Endothelial cell of umbilical vein (primary cell): ENCODE results near the gene GEMIN4.

Experiments
- EZH2 ChIP-seq: IDR thresholded peaks from 2 replicates; pipeline ENCODE4 v1.6.1; 2012; ENCODE audit warnings: borderline replicate concordance, low read depth, mild to moderate bottlenecking, moderate library complexity, low read length, inconsistent platforms; ENCODE audit not compliant: severe bottlenecking
- POLR2A ChIP-seq: IDR thresholded peaks from 2 replicates; pipeline ENCODE4 v1.6.1; 2012; ENCODE audit warnings: low read depth, mild to moderate bottlenecking, control low read depth, low read length
- POLR2AphosphoS5 ChIP-seq: IDR thresholded peaks from 2 replicates; pipeline ENCODE4 v1.6.1; 2012; ENCODE audit warnings: low read depth, mild to moderate bottlenecking, control low read depth, low read length, moderate library complexity; ENCODE audit not compliant: insufficient read depth
- TF ChIP-seq, protein P1 (sequence below), 2 donors: IDR thresholded peaks; 1 replicate in 1 of 2; 2 replicates in 1 of 2; pipeline ENCODE4 v1.5.1; 2011; ENCODE audit warnings: low read length in 2 of 2, mild to moderate bottlenecking in 2 of 2, moderate library complexity in 2 of 2, control low read depth in 1 of 2, inconsistent platforms in 1 of 2, low read depth in 1 of 2; ENCODE audit not compliant: insufficient read depth in 1 of 2; ENCODE audit errors: extremely low read depth in 1 of 2

DNA sequence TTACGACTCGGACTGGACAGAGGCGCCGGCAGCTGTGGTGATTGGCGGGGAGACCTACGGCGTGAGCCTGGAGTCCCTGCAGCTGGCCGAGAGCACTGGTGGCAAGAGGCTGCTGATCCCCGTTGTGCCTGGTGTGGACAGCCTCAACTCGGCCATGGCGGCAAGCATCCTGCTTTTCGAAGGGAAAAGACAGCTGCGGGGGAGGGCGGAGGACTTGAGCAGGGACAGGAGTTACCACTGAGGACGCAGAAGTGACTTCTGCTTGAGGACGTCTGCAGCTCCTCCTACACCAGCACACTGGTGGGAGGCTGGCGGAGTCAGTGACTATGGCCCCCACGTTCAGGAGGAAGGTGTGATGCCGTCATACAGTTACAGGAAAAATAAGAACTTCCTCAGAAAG, 39.8 kb upstream of the GEMIN4 start:
- TF ChIP-seq, protein P1, sequence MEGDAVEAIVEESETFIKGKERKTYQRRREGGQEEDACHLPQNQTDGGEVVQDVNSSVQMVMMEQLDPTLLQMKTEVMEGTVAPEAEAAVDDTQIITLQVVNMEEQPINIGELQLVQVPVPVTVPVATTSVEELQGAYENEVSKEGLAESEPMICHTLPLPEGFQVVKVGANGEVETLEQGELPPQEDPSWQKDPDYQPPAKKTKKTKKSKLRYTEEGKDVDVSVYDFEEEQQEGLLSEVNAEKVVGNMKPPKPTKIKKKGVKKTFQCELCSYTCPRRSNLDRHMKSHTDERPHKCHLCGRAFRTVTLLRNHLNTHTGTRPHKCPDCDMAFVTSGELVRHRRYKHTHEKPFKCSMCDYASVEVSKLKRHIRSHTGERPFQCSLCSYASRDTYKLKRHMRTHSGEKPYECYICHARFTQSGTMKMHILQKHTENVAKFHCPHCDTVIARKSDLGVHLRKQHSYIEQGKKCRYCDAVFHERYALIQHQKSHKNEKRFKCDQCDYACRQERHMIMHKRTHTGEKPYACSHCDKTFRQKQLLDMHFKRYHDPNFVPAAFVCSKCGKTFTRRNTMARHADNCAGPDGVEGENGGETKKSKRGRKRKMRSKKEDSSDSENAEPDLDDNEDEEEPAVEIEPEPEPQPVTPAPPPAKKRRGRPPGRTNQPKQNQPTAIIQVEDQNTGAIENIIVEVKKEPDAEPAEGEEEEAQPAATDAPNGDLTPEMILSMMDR (IDR thresholded peaks at IDR 0.05; ENCODE audit: extremely low read depth in 1 of 2, insufficient read depth in 1 of 2, low read depth in 1 of 2, low read length in 2 of 2), result no peak
- no peak for TF ChIP-seq POLR2A
- no peak for TF ChIP-seq POLR2AphosphoS5
- TF ChIP-seq EZH2, result no peak
